ENCODE results near the gene NR3C2. TPM values are rescaled to one million over a fixed set of nuclear protein-coding genes. Genes with fewer than 3 reads are reported as not detected.
"Not testable (repeated sequence)": the region's sequence is repeated elsewhere in the genome, so short reads cannot be mapped to it uniquely, and the experiment has no call there.

NR3C2 gene
- total RNA-seq, 5 donors from 2014 or later (not counting 1 experiment from before 2014, with no cell fraction given): 33.5 to 60.4 (median 34.5) TPM

- Histone ChIP-seq H3K9me3 (no peaks in the 10 kb centered on the region), H3K27ac (ENCODE audit: low read length) (no peak overlapping the region), H3K4me3 (ENCODE audit: control insufficient read depth in 1 of 2, extremely low read depth in 1 of 2, low read length in 1 of 2) (no peak overlapping the region), H3K27me3 (replicated peaks in 1 of 2; ENCODE audit: control insufficient read depth in 2 of 2, extremely low read depth in 1 of 2, insufficient read depth in 2 of 2, low read length in 1 of 2) (no peaks in the 10 kb centered on the region), H3K4me1 (ENCODE audit: control insufficient read depth in 1 of 2, extremely low read depth in 1 of 2, insufficient read depth in 2 of 2, low read length in 2 of 2) (no peaks in the 10 kb centered on the region), H3K36me3 (ENCODE audit: control insufficient read depth in 2 of 2, extremely low read depth in 1 of 2, insufficient read depth in 1 of 2, low read length in 1 of 2) (no peaks in the 10 kb centered on the region)
- Mint-ChIP-seq H3K27ac (no peak overlapping the region), H3K27me3 (no peaks in the 10 kb centered on the region), H3K4me3 (no peak overlapping the region), H3K9me3 (no peaks in the 10 kb centered on the region), H3K36me3 (peaks cover 11% of the 10 kb centered on the region), H3K4me1 (peaks cover 46 to 59% (median 52%) of the 10 kb centered on the region in 3 donors)
- ChIA-PET POLR2A (no interaction called here), CTCF (no interaction called here)
- 100% methylated on average over 1 of the region's 5 CpGs for WGBS (ENCODE audit: insufficient coverage)
- ATAC-seq (replicated peaks in 1 of 4): no peak
- DNase-seq: no peak
These were observed 112.5 kb downstream of the NR3C2 start for GRCh38 chr4:148329751-148330150.

GRCh38 chr4:148327683-148328082 is 114.5 kb downstream of the NR3C2 start:
- no peak overlapping the region for H3K27ac Mint-ChIP-seq
- Histone ChIP-seq H3K27ac (ENCODE audit: low read length) (no peak overlapping the region), H3K9me3 (no peaks in the 10 kb centered on the region), H3K4me3 (ENCODE audit: control insufficient read depth in 1 of 2, extremely low read depth in 1 of 2, low read length in 1 of 2) (no peak overlapping the region), H3K4me1 (ENCODE audit: control insufficient read depth in 1 of 2, extremely low read depth in 1 of 2, insufficient read depth in 2 of 2, low read length in 2 of 2) (no peaks in the 10 kb centered on the region), H3K36me3 (ENCODE audit: control insufficient read depth in 2 of 2, extremely low read depth in 1 of 2, insufficient read depth in 1 of 2, low read length in 1 of 2) (no peaks in the 10 kb centered on the region), H3K27me3 (replicated peaks in 1 of 2; ENCODE audit: control insufficient read depth in 2 of 2, extremely low read depth in 1 of 2, insufficient read depth in 2 of 2, low read length in 1 of 2) (no peaks in the 10 kb centered on the region)
- ATAC-seq (replicated peaks in 1 of 4) (no peak), DNase-seq (no peak)
- H3K36me3 Mint-ChIP-seq: peaks cover 17% of the 10 kb centered on the region
- 80% methylated on average over 1 of the region's 1 CpG for WGBS (ENCODE audit: insufficient coverage)
- peaks cover 47 to 59% (median 53%) of the 10 kb centered on the region in 3 donors for H3K4me1 Mint-ChIP-seq
- H3K9me3 Mint-ChIP-seq: peaks cover 0 to 5% (median 3%) of the 10 kb centered on the region in 3 donors
- CTCF ChIA-PET: no interaction called here
- no peaks in the 10 kb centered on the region for H3K27me3 Mint-ChIP-seq
- POLR2A ChIA-PET: no interaction called here
- H3K4me3 Mint-ChIP-seq: no peak overlapping the region

GRCh38 chr4:148323316-148323715 is 118.9 kb downstream of the NR3C2 start:
- H3K4me3 ChIP-seq (ENCODE audit: control insufficient read depth in 1 of 2, extremely low read depth in 1 of 2, low read length in 1 of 2); ATAC-seq (replicated peaks in 1 of 4); CTCF ChIA-PET; H3K4me1 ChIP-seq (ENCODE audit: control insufficient read depth in 1 of 2, extremely low read depth in 1 of 2, insufficient read depth in 2 of 2, low read length in 2 of 2); H3K27me3 ChIP-seq (replicated peaks in 1 of 2; ENCODE audit: control insufficient read depth in 2 of 2, extremely low read depth in 1 of 2, insufficient read depth in 2 of 2, low read length in 1 of 2); H3K4me3 Mint-ChIP-seq; H3K36me3 ChIP-seq (ENCODE audit: control insufficient read depth in 2 of 2, extremely low read depth in 1 of 2, insufficient read depth in 1 of 2, low read length in 1 of 2); H3K9me3 ChIP-seq; H3K27ac Mint-ChIP-seq; H3K27me3 Mint-ChIP-seq; H3K9me3 Mint-ChIP-seq; H3K27ac ChIP-seq (ENCODE audit: low read length); POLR2A ChIA-PET: not testable (repeated sequence)
- DNase-seq: peak in 6 of 35 experiments; percentile 1 to 16 (median 7)
- H3K36me3 Mint-ChIP-seq: peaks cover 17% of the 10 kb centered on the region
- H3K4me1 Mint-ChIP-seq: peaks cover 22 to 32% (median 27%) of the 10 kb centered on the region in 3 donors
- 97% methylated on average over 16 of the region's 17 CpGs for WGBS (ENCODE audit: insufficient coverage)

- CTCF ChIA-PET: interaction anchor here in 1 of 2 donors (0.5 kb wide), 1 partner anchor 644 kb away, joined by 5 read pairs; no protein-coding TSS in a partner anchor
These were observed 127.2 kb downstream of the NR3C2 start for GRCh38 chr4:148315049-148315448.

GRCh38 chr4:148312956-148313490 is 129.2 kb downstream of the NR3C2 start:
- no peak overlapping the region for H3K27ac ChIP-seq (ENCODE audit: low read length)
- H3K9me3 ChIP-seq: no peaks in the 10 kb centered on the region
- H3K4me3 ChIP-seq (ENCODE audit: control insufficient read depth in 1 of 2, extremely low read depth in 1 of 2, low read length in 1 of 2): no peak overlapping the region
- CTCF ChIA-PET: no interaction called here
- H3K36me3 ChIP-seq (ENCODE audit: control insufficient read depth in 2 of 2, extremely low read depth in 1 of 2, insufficient read depth in 1 of 2, low read length in 1 of 2): no peaks in the 10 kb centered on the region
- POLR2A ChIA-PET: no interaction called here
- Mint-ChIP-seq H3K27me3 (no peaks in the 10 kb centered on the region), H3K9me3 (no peaks in the 10 kb centered on the region), H3K36me3 (no peaks in the 10 kb centered on the region), H3K27ac (no peak overlapping the region), H3K4me3 (no peak overlapping the region), H3K4me1 (peaks cover 16 to 29% (median 24%) of the 10 kb centered on the region in 3 donors)
- H3K27me3 ChIP-seq (replicated peaks in 1 of 2; ENCODE audit: control insufficient read depth in 2 of 2, extremely low read depth in 1 of 2, insufficient read depth in 2 of 2, low read length in 1 of 2): no peaks in the 10 kb centered on the region
- WGBS (ENCODE audit: insufficient coverage): no CpG with 5 or more reads among the region's 2 CpGs
- H3K4me1 ChIP-seq (ENCODE audit: control insufficient read depth in 1 of 2, extremely low read depth in 1 of 2, insufficient read depth in 2 of 2, low read length in 2 of 2): no peaks in the 10 kb centered on the region
- no peak for DNase-seq
- ATAC-seq (replicated peaks in 1 of 4): no peak

More at GRCh38 chr4:148315049-148315448, 127.2 kb downstream of the NR3C2 start:
- Histone ChIP-seq H3K27ac (ENCODE audit: low read length) (no peak overlapping the region), H3K4me3 (ENCODE audit: control insufficient read depth in 1 of 2, extremely low read depth in 1 of 2, low read length in 1 of 2) (no peak overlapping the region), H3K27me3 (replicated peaks in 1 of 2; ENCODE audit: control insufficient read depth in 2 of 2, extremely low read depth in 1 of 2, insufficient read depth in 2 of 2, low read length in 1 of 2) (no peaks in the 10 kb centered on the region), H3K9me3 (no peaks in the 10 kb centered on the region), H3K36me3 (ENCODE audit: control insufficient read depth in 2 of 2, extremely low read depth in 1 of 2, insufficient read depth in 1 of 2, low read length in 1 of 2) (no peaks in the 10 kb centered on the region), H3K4me1 (ENCODE audit: control insufficient read depth in 1 of 2, extremely low read depth in 1 of 2, insufficient read depth in 2 of 2, low read length in 2 of 2) (no peaks in the 10 kb centered on the region)
- WGBS (ENCODE audit: insufficient coverage): 93% methylated on average over 2 of the region's 2 CpGs
- H3K27me3 Mint-ChIP-seq: no peaks in the 10 kb centered on the region
- no peak for ATAC-seq (replicated peaks in 1 of 4)
- H3K9me3 Mint-ChIP-seq: no peaks in the 10 kb centered on the region
- no peak overlapping the region for H3K27ac Mint-ChIP-seq
- H3K36me3 Mint-ChIP-seq: no peaks in the 10 kb centered on the region
- H3K4me3 Mint-ChIP-seq: no peak overlapping the region
- DNase-seq: no peak
- POLR2A ChIA-PET: no interaction called here
- H3K4me1 Mint-ChIP-seq: peaks cover 16 to 25% (median 19%) of the 10 kb centered on the region in 3 donors

- CTCF ChIA-PET: no interaction called here
- H3K36me3 ChIP-seq (ENCODE audit: control insufficient read depth in 2 of 2, extremely low read depth in 1 of 2, insufficient read depth in 1 of 2, low read length in 1 of 2): no peaks in the 10 kb centered on the region
- no peak overlapping the region for H3K27ac ChIP-seq (ENCODE audit: low read length)
- DNase-seq (no peak), ATAC-seq (replicated peaks in 1 of 4) (no peak)
- POLR2A ChIA-PET: no interaction called here
- Mint-ChIP-seq H3K4me1 (peaks cover 16 to 33% (median 27%) of the 10 kb centered on the region in 3 donors), H3K27me3 (no peaks in the 10 kb centered on the region), H3K4me3 (no peak overlapping the region), H3K36me3 (no peaks in the 10 kb centered on the region), H3K9me3 (no peaks in the 10 kb centered on the region), H3K27ac (no peak overlapping the region)
- no peaks in the 10 kb centered on the region for H3K4me1 ChIP-seq (ENCODE audit: control insufficient read depth in 1 of 2, extremely low read depth in 1 of 2, insufficient read depth in 2 of 2, low read length in 2 of 2)
- no peak overlapping the region for H3K4me3 ChIP-seq (ENCODE audit: control insufficient read depth in 1 of 2, extremely low read depth in 1 of 2, low read length in 1 of 2)
- H3K9me3 ChIP-seq: no peaks in the 10 kb centered on the region
- H3K27me3 ChIP-seq (replicated peaks in 1 of 2; ENCODE audit: control insufficient read depth in 2 of 2, extremely low read depth in 1 of 2, insufficient read depth in 2 of 2, low read length in 1 of 2): no peaks in the 10 kb centered on the region
These were observed 130.7 kb downstream of the NR3C2 start for GRCh38 chr4:148311526-148311925.

- 82% methylated on average over 3 of the region's 3 CpGs for WGBS (ENCODE audit: insufficient coverage)
- Mint-ChIP-seq H3K36me3 (peaks cover 3% of the 10 kb centered on the region), H3K27ac (no peak overlapping the region), H3K9me3 (no peaks in the 10 kb centered on the region), H3K27me3 (no peaks in the 10 kb centered on the region), H3K4me1 (peaks cover 16 to 36% (median 30%) of the 10 kb centered on the region in 3 donors), H3K4me3 (no peak overlapping the region)
- Histone ChIP-seq H3K4me3 (ENCODE audit: control insufficient read depth in 1 of 2, extremely low read depth in 1 of 2, low read length in 1 of 2) (no peak overlapping the region), H3K27me3 (replicated peaks in 1 of 2; ENCODE audit: control insufficient read depth in 2 of 2, extremely low read depth in 1 of 2, insufficient read depth in 2 of 2, low read length in 1 of 2) (no peaks in the 10 kb centered on the region), H3K4me1 (ENCODE audit: control insufficient read depth in 1 of 2, extremely low read depth in 1 of 2, insufficient read depth in 2 of 2, low read length in 2 of 2) (no peaks in the 10 kb centered on the region), H3K27ac (ENCODE audit: low read length) (no peak overlapping the region), H3K36me3 (ENCODE audit: control insufficient read depth in 2 of 2, extremely low read depth in 1 of 2, insufficient read depth in 1 of 2, low read length in 1 of 2) (no peaks in the 10 kb centered on the region), H3K9me3 (no peaks in the 10 kb centered on the region)
- no peak for DNase-seq
- ChIA-PET CTCF (no interaction called here), POLR2A (no interaction called here)
- no peak for ATAC-seq (replicated peaks in 1 of 4)
These were observed 131.5 kb downstream of the NR3C2 start for GRCh38 chr4:148310756-148311155.
